Karpas-422 (cell line): ENCODE results near the gene EFCAB8. TPM values are rescaled to one million over a fixed set of nuclear protein-coding genes. Genes with fewer than 3 reads are reported as not detected.

Experiments
- DNase-seq: peaks from one replicate; pipeline ENCODE4 v3.0.0-alpha.2; 2015
- H2AFZ ChIP-seq: fragments of 200-600 bp; sonication (generic); 2 replicates; pipeline ENCODE4 v1.6.1; 2014; ENCODE audit warnings: antibody characterized with exemption, low read length, mixed read lengths
- H3K27ac ChIP-seq: fragments of 200-600 bp; sonication (generic); 2 replicates; pipeline ENCODE4 v1.5.1; 2014; ENCODE audit warnings: mild to moderate bottlenecking, low read length, moderate library complexity
- H3K27me3 ChIP-seq: fragments of 200-600 bp; sonication (generic); 2 replicates; pipeline ENCODE4 v1.6.1; 2014; ENCODE audit warnings: low read length, mixed read lengths
- H3K36me3 ChIP-seq: fragments of 200-600 bp; sonication (generic); 2 replicates; pipeline ENCODE4 v1.6.1; 2014; ENCODE audit warnings: low read length, mixed read lengths; ENCODE audit not compliant: insufficient read depth
- H3K4me1 ChIP-seq: fragments of 200-600 bp; sonication (generic); 2 replicates; pipeline ENCODE4 v1.6.1; 2014; ENCODE audit warnings: mild to moderate bottlenecking, low read length, mixed read lengths
- H3K4me2 ChIP-seq: fragments of 200-600 bp; sonication (generic); 2 replicates; pipeline ENCODE4 v1.6.1; 2014; ENCODE audit warnings: low read length, low read depth, mild to moderate bottlenecking; ENCODE audit not compliant: poor library complexity, severe bottlenecking
- H3K4me3 ChIP-seq: fragments of 200-600 bp; sonication (generic); 2 replicates; pipeline ENCODE4 v1.5.1; 2014; ENCODE audit warnings: mild to moderate bottlenecking, antibody characterized with exemption, low read length, mixed read lengths
- H3K79me2 ChIP-seq: fragments of 200-600 bp; sonication (generic); 2 replicates; pipeline ENCODE4 v1.6.1; 2014; ENCODE audit warnings: mild to moderate bottlenecking, low read length, mixed read lengths
- H3K9ac ChIP-seq: fragments of 200-600 bp; sonication (generic); 2 replicates; pipeline ENCODE4 v1.6.0; 2014; ENCODE audit warnings: low read length
- H3K9me2 ChIP-seq: fragments of 200-600 bp; sonication (generic), shearing (Covaris generic); replicated peaks from 2 replicates; pipeline ENCODE4 v1.6.0; 2014; ENCODE audit warnings: mild to moderate bottlenecking, low read length, moderate library complexity; ENCODE audit not compliant: insufficient read depth
- H3K9me3 ChIP-seq: fragments of 300-700, 200-600 bp; sonication (generic); 2 replicates; pipeline ENCODE4 v1.6.1; 2014; ENCODE audit warnings: low read length, mixed read lengths
- H4K20me1 ChIP-seq: fragments of 200-600 bp; sonication (generic); 2 replicates; pipeline ENCODE4 v1.6.1; 2014; ENCODE audit warnings: mild to moderate bottlenecking, antibody characterized with exemption, low read length, low read depth; ENCODE audit not compliant: insufficient read depth
- total RNA-seq: library from RNA; depleted of rRNA; stranded (reverse); fragments of >200 nt; shearing (Covaris generic); gene quantifications from 2 replicates; pipeline ENCODE4 v1.2.3, GENCODE V29; 2014; ENCODE audit warnings: low replicate concordance

EFCAB8 gene
- total RNA-seq, 1 experiment from 2014 or later: 1.2 TPM

GRCh38 chr20:32929162-32929561 lies 70.4 kb downstream of the EFCAB8 start:
- H3K9me3 ChIP-seq: no peaks in the 10 kb centered on the region
- no peaks in the 10 kb centered on the region for H3K27me3 ChIP-seq
- H3K9me2 ChIP-seq: no peaks in the 10 kb centered on the region
- H3K4me3 ChIP-seq: no peak overlapping the region
- H2AFZ ChIP-seq: no peak overlapping the region
- no peak for DNase-seq
- no peaks in the 10 kb centered on the region for H3K36me3 ChIP-seq
- H3K9ac ChIP-seq: no peak overlapping the region
- H3K4me2 ChIP-seq: no peak overlapping the region
- no peaks in the 10 kb centered on the region for H3K4me1 ChIP-seq
- no peaks in the 10 kb centered on the region for H4K20me1 ChIP-seq
- H3K79me2 ChIP-seq: no peaks in the 10 kb centered on the region
- H3K27ac ChIP-seq: no peak overlapping the region

DNA sequence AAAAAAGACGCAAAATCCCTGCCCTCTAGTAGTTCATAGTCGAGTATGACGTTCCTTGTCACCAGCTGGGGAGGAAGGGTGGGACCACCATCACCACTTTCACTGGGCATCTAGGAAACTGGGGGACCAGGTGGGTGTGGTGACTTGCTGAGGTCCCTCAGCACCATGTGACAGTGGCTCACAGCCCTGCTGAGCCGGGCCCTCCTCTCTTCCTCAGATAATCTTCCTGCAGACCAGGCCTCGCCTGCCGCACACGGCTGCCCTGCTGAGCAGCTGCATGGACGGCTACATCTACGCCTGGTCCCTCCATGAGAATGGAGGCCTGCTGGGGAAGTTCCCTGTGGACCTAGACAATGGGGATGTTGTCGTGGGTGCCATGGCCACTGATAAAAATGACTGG lies 71.5 kb downstream of the EFCAB8 start:
- no peak overlapping the region for H3K4me2 ChIP-seq
- H4K20me1 ChIP-seq: no peaks in the 10 kb centered on the region
- no peaks in the 10 kb centered on the region for H3K36me3 ChIP-seq
- H2AFZ ChIP-seq: no peak overlapping the region
- no peak overlapping the region for H3K9ac ChIP-seq
- no peaks in the 10 kb centered on the region for H3K79me2 ChIP-seq
- H3K4me1 ChIP-seq: no peaks in the 10 kb centered on the region
- no peaks in the 10 kb centered on the region for H3K9me2 ChIP-seq
- DNase-seq: no peak
- no peak overlapping the region for H3K4me3 ChIP-seq
- H3K27me3 ChIP-seq: no peaks in the 10 kb centered on the region
- no peak overlapping the region for H3K27ac ChIP-seq
- no peaks in the 10 kb centered on the region for H3K9me3 ChIP-seq

- no peaks in the 10 kb centered on the region for H3K9me2 ChIP-seq
- no peak overlapping the region for H2AFZ ChIP-seq
- no peak overlapping the region for H3K27ac ChIP-seq
- H3K4me2 ChIP-seq: no peak overlapping the region
- H3K27me3 ChIP-seq: no peaks in the 10 kb centered on the region
- H3K79me2 ChIP-seq: no peaks in the 10 kb centered on the region
- no peaks in the 10 kb centered on the region for H3K36me3 ChIP-seq
- H3K9ac ChIP-seq: no peak overlapping the region
- no peaks in the 10 kb centered on the region for H3K4me1 ChIP-seq
- DNase-seq: no peak
- H3K4me3 ChIP-seq: no peak overlapping the region
- H4K20me1 ChIP-seq: no peaks in the 10 kb centered on the region
- no peaks in the 10 kb centered on the region for H3K9me3 ChIP-seq
Observed at GRCh38 chr20:32930701-32931100, 72.0 kb downstream of the EFCAB8 start.

DNA sequence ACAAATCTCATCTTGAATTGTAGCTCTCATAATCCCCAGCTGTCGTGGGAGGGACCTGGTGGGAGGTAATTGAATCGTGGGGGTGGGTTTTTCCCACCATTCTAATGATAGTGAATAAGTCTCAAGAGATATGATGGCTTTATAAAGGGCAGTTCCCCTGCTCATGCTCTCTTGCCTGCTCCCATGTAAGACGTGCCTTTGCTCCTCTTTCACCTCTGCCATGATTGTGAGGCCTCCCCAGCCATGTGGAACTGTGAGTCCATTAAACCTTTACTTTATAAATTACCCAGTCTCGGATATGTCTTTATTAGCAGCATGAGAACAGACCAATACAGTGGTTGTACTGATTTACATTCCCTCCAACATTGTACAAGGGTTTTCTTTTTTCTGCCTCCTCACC lies 75.9 kb downstream of the EFCAB8 start:
- Histone ChIP-seq H3K4me2 (no peak overlapping the region), H4K20me1 (no peaks in the 10 kb centered on the region), H2AFZ (no peak overlapping the region), H3K79me2 (no peaks in the 10 kb centered on the region), H3K9ac (no peak overlapping the region), H3K4me3 (no peak overlapping the region), H3K4me1 (no peaks in the 10 kb centered on the region), H3K27me3 (no peaks in the 10 kb centered on the region), H3K36me3 (no peaks in the 10 kb centered on the region), H3K27ac (no peak overlapping the region), H3K9me3 (no peaks in the 10 kb centered on the region), H3K9me2 (no peaks in the 10 kb centered on the region)
- no peak for DNase-seq

- H2AFZ ChIP-seq: no peak overlapping the region
- no peak overlapping the region for H3K4me3 ChIP-seq
- no peaks in the 10 kb centered on the region for H4K20me1 ChIP-seq
- no peaks in the 10 kb centered on the region for H3K9me2 ChIP-seq
- H3K4me2 ChIP-seq: no peak overlapping the region
- no peak overlapping the region for H3K27ac ChIP-seq
- no peak overlapping the region for H3K9ac ChIP-seq
- no peaks in the 10 kb centered on the region for H3K36me3 ChIP-seq
- no peak for DNase-seq
- no peaks in the 10 kb centered on the region for H3K27me3 ChIP-seq
- H3K9me3 ChIP-seq: no peaks in the 10 kb centered on the region
- H3K79me2 ChIP-seq: no peaks in the 10 kb centered on the region
- no peaks in the 10 kb centered on the region for H3K4me1 ChIP-seq
Observed at GRCh38 chr20:32941155-32941885, 82.6 kb downstream of the EFCAB8 start.

- H3K27ac ChIP-seq: no peak overlapping the region
- no peak overlapping the region for H3K4me3 ChIP-seq
- H3K9me3 ChIP-seq: no peaks in the 10 kb centered on the region
- H3K4me2 ChIP-seq: no peak overlapping the region
- H3K4me1 ChIP-seq: no peaks in the 10 kb centered on the region
- H3K9ac ChIP-seq: no peak overlapping the region
- no peak overlapping the region for H2AFZ ChIP-seq
- DNase-seq: no peak
- H3K36me3 ChIP-seq: no peaks in the 10 kb centered on the region
- no peaks in the 10 kb centered on the region; the same call in 1 of the 2 replicates for H3K27me3 ChIP-seq
- no peaks in the 10 kb centered on the region for H3K79me2 ChIP-seq
- no peaks in the 10 kb centered on the region for H3K9me2 ChIP-seq
- H4K20me1 ChIP-seq: no peaks in the 10 kb centered on the region
Observed at GRCh38 chr20:32943490-32944052, 84.8 kb downstream of the EFCAB8 start.

- no peak overlapping the region for H3K27ac ChIP-seq
- H3K9ac ChIP-seq: no peak overlapping the region
- no peak overlapping the region for H2AFZ ChIP-seq
Observed at GRCh38 chr20:32945710-32946221, 87.0 kb downstream of the EFCAB8 start.

GRCh38 chr20:32946629-32947028 lies 87.9 kb downstream of the EFCAB8 start:
- Histone ChIP-seq H4K20me1 (no peaks in the 10 kb centered on the region), H2AFZ (no peak overlapping the region), H3K4me2 (no peak overlapping the region), H3K9ac (no peak overlapping the region), H3K9me2 (no peaks in the 10 kb centered on the region), H3K4me1 (no peaks in the 10 kb centered on the region), H3K36me3 (no peaks in the 10 kb centered on the region), H3K9me3 (no peaks in the 10 kb centered on the region), H3K79me2 (no peaks in the 10 kb centered on the region), H3K4me3 (no peak overlapping the region), H3K27ac (no peak overlapping the region), H3K27me3 (no peaks in the 10 kb centered on the region; the same call in 1 of the 2 replicates)
- DNase-seq: no peak

More at GRCh38 chr20:32945710-32946221, 87.0 kb downstream of the EFCAB8 start:
- Histone ChIP-seq H3K79me2 (no peaks in the 10 kb centered on the region), H3K4me1 (no peaks in the 10 kb centered on the region), H3K9me2 (no peaks in the 10 kb centered on the region), H3K4me2 (no peak overlapping the region), H3K9me3 (no peaks in the 10 kb centered on the region), H4K20me1 (no peaks in the 10 kb centered on the region), H3K27me3 (no peaks in the 10 kb centered on the region; the same call in 1 of the 2 replicates), H3K36me3 (no peaks in the 10 kb centered on the region), H3K4me3 (no peak overlapping the region)
- DNase-seq: peak; percentile 65
